Activated T-cell treated with anti-CD3 and anti-CD28 coated beads for 24 hours (primary cell): ENCODE data around the gene NME8.
"Not testable (repeated sequence)": the region's sequence is repeated elsewhere in the genome, so short reads cannot be mapped to it uniquely, and the experiment has no call there.

Source experiments
- DNase-seq: peaks from one replicate; pipeline ENCODE4 v3.0.0-alpha.2; 2020; ENCODE audit warnings: low read depth

The NME8 gene, protein sequence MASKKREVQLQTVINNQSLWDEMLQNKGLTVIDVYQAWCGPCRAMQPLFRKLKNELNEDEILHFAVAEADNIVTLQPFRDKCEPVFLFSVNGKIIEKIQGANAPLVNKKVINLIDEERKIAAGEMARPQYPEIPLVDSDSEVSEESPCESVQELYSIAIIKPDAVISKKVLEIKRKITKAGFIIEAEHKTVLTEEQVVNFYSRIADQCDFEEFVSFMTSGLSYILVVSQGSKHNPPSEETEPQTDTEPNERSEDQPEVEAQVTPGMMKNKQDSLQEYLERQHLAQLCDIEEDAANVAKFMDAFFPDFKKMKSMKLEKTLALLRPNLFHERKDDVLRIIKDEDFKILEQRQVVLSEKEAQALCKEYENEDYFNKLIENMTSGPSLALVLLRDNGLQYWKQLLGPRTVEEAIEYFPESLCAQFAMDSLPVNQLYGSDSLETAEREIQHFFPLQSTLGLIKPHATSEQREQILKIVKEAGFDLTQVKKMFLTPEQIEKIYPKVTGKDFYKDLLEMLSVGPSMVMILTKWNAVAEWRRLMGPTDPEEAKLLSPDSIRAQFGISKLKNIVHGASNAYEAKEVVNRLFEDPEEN

DNA sequence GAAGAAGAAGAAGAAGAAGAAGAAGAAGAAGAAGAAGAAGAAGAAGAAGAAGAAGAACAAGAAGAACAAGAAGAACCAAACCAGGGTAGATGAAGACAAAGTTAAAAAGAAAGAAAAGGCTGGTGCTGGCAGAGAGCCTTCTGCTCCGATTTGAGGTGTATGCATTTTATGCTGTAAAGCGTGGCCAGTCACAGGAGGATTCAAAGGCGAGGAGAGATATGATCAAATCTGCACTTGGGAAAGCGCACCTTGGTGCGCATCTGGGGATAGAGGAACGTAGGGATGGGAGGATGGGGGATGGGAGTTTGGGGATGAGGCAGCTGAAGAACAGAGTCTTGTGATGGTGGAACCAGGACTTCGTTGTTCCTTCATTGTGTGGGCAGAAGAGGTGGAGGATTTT lies at the start of gene NME8:
Gene NME8 (plus strand): TSS at position 301 of the 400 bp plus-strand sequence. CDS start 1,670 bp downstream, outside the sequence.
- DNase-seq = no peak

GRCh38 chr7:37806152-37806551 lies 42.2 kb upstream of the NME8 start:
- DNase-seq = no peak

GRCh38 chr7:37812161-37812580 lies 36.2 kb upstream of the NME8 start:
- DNase-seq = not testable (repeated sequence)

DNA sequence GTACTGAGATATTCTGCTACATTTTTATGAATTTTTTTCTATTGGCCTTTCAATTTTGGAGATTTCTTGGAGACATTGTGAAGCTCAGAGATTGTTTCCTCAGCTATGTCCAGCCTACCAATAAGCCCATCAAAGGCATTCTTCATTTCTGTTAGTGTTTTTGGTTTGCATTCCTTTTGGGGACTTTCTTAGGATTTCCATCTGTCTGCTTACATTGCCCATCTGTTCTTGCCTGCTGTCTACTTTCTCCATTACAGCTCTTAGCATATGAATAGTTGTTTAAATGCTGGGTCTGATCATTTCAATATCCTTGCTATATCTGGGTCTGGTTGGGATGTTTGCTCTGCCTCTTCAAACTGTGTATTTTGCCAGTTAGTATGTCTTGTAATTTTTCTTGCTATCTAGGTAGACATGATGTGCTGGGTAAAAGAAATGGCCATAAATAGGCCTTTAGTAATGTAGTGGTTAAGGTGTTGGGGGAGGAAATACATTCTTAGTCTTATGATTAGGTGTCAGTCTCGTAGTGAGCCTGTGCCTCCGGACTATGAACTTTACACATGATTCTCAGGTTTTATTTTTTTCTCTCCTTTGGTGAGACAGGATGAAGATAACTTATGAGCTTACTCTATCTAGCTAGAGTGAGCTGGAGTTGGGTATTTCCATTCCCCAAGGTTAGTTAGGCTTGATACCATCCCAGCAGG lies 32.6 kb upstream of the NME8 start:
- DNase-seq = no peak

- DNase-seq = no peak
Measured at GRCh38 chr7:37816922-37817590, 31.3 kb upstream of the NME8 start.

- DNase-seq = no peak
Measured at GRCh38 chr7:37817591-37817960, 30.8 kb upstream of the NME8 start.

DNA sequence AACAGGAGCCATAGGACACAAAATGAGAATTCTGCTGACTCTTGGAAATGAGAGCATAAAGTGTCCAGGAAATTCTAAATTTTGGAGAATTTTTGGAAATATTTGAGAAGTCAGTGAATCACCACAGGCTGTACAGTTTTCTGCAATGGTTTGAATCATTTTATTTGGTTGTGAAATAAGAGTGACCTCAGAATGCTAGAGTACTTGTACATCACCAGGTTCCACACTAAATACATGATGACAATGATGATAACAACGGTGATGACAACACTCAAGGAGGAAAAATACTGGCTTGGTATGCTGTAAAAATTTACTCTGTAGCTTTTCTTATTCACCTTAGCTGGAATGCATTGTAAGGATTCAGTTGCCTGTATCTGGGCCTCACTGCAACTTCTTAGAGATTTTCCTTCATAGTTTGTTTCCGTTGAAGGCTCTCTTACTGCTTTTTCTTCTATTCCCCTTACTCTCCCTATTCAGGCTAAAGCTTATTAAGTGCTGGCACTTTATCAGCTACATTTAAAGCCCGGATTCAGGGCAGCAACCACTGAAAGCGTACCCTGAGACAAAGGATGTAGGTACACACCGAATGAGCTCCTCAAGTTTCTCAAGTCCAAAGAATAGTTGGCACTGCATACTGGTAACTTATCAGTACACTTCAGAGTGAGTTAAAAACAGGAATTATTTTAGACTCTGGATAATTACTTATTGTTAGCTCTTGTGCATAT lies 30.2 kb upstream of the NME8 start:
- DNase-seq = no peak

DNA sequence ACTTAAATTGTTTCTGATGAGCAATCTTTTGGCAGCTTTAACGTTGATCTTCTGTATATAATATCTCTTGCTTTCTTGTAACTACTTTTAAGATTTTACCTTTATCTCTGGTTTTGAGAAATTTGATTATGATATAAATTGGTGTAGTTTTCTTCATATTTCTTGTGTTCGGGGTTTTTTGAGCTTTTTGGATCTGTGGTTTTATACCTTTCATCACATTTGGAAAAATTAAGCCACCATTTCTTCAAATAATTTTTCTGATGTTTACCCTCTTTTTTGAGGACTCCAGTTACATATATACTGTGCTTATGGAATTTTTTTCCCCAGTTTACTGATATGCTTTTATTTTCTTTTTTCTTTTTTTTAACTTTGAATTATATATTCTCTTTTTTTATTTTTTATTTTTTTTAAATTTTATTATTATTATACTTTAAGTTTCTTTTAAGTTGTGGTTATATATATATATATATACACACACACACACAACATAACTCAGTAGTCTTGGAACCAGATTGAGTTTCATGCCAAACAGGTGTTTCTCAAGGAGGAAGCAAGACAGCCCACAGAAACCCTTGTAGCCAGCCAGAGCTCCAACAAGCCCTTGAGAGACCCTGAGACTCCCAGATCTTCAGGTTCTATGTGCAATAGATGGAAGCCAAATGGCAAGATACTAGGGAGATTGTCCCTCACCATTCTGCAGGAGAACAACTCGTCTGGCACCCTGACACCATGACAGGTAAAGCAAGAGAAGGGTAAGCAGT lies 27.5 kb upstream of the NME8 start:
- no peak for DNase-seq

DNA sequence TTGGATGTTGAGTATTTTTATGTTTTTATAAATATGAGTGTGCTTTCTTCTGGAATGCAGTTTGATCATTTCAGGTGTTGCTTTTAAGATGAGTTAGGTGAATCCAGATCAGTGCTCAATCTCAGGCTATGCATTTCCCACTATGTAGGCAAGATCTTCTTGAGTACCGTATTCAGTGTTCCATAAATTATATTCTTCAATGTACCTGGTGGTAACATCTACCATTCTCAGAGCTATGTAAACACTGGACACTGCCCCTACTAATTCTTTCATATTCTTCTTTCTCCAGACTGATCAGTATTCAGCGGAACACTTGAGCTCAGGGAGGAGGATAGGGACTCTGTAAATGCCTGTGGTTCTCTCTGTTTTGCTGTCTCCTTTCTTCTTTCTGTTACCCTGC lies 25.5 kb upstream of the NME8 start:
- no peak for DNase-seq

DNA sequence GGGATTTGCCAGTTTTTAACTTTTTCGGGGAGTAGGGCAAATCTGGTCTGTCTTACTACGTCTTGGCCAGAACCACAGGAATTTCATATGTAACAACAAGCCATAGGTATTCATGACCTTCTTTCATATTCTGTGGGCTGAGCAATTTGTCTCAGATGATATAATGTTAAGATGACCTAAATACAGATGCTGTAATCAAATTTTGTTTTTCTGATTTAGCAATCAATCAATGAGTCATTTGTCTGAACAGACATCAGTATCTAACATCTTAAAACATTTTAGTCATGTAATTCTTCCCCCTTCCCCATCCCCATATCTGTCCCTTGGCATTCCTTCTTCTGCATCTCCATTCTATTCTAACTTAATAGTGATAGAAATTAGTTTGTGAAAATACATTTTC lies 24.8 kb upstream of the NME8 start:
- no peak for DNase-seq

GRCh38 chr7:37825038-37825437 lies 23.4 kb upstream of the NME8 start:
- DNase-seq = no peak

GRCh38 chr7:37826825-37827224 lies 21.6 kb upstream of the NME8 start:
- DNase-seq = no peak

DNA sequence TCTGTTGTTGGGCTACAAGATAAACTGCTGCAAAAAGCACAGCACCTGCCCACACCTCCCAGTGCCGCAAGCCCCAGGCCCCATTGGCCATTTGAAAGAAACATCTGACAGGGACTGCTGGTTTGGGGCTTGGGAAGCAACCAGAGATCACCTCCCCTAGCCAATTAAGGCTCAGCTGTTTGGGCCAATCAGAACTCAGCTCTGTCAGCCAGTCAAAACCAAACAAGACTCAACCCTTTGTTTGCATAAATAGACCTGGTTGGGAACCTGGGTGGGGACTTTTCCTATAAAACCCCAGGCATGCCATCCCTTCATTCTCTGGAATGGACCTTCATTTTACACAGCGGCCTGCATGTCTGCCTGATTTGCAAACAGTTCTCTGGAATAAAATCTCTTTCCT lies 17.2 kb upstream of the NME8 start:
- DNase-seq = no peak

DNA sequence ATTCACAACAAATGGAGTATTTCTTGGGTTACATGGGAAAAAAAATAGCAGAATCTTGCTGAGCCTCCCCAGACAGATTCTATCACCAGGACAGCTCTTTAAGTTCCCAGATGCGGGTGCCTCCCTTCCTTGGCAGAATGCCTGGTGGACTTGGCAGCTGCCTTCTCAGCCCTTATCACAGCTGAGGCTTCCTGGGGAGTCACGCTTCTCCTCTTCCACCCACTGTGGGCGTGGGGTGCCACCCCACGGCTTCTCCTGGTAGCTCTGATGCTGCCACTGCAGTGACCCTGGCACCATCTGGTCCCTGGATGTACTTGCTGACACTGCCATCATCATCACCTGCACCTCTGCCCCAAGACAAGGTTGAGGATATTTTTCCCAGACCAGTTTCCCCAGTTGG lies 16.2 kb upstream of the NME8 start:
- no peak for DNase-seq

GRCh38 chr7:37833107-37833817 lies 15.1 kb upstream of the NME8 start:
- peak; percentile 17 for DNase-seq

DNA sequence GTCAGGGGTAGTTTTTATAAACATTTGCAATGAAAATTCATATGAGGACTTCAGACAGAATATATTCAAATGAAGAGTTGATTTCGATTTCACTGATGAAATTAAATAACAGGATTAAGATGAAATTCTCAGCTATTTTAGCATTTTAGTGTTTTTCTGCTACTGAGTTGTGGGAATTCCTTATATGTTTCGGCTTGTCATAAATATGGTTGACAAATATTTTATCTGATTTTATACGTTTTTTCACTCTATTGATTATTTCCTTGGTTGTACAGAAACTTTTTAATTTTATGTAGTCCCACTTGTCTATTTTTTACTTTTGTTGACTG lies 14.6 kb upstream of the NME8 start:
- no peak for DNase-seq

DNA sequence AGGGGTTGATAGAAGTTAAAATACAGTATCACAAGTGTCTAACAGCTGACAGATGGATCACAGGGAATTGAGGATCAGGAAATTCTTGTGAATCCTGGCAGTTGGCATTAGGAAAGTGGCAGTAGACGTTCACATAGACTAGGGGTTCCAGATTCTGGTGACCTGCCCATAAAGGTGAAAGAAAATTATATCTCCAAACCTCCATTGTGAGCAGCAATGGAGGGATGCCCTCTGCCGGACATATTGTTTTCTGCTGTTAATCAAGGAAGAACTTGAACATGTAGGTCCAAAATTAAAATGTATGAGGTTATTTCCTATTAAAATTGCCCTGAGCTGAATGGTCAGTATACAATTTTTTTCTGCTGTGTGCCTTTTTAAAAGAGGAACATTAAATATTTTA lies 5.1 kb downstream of the NME8 start:
- no peak for DNase-seq

GRCh38 chr7:37882086-37882485 lies 33.7 kb downstream of the NME8 start:
- no peak for DNase-seq

DNA sequence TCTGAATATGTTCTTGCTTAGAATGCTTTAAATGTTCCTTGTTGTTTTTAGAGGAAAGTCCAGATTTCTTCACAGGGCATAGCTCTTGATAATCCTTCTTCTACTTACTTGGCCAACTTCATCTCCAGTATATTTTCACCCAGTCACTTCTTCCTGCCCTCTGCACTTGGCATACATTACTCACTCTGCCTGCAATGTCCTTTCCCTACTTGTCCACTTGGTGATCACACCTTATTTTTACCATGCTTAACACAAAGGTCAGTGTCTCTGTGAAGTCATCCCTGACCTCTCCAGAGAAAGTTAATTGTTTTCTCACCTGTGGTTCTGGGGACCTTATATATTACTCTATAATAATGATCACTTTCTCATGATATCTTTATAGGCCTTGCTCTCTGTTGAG lies 45.0 kb downstream of the NME8 start:
- DNase-seq = no peak

DNA sequence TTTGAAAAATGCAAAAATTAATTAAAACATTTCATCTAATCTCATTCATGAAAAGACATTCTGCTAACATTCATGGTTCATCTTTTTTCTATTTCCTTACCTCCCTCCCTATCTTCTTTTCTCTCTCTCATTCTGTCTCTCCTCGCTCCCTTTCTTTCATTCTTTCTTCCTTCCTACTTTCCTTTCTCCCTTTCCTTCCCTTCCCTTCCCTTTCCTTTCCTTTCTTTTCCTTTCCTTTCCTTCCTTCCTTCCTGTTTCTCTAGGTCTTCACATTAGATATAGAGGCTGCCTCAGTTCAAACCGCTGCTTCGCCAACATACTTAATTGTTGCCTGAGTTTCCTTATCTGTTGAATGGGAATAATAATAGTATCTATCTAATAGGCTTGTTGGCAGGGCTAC lies 46.3 kb downstream of the NME8 start:
- DNase-seq = no peak
